ENCODE results near the gene SMARCA4.

Gene SMARCA4

GRCh38 chr19:11025006-11025405, 64.2 kb downstream of the SMARCA4 start:
- Mint-ChIP-seq H3K27me3 (no peaks in the 10 kb centered on the region), H3K4me3 (no peak overlapping the region), H3K9me3 (no peaks in the 10 kb centered on the region), H3K4me1 (peaks cover 4% of the 10 kb centered on the region), H3K27ac (peak overlapping the region in 1 of 2 donors; percentile 1)
- DNase-seq: no peak
- no peak for ATAC-seq

GRCh38 chr19:11025445-11025844, 64.6 kb downstream of the SMARCA4 start:
- H3K4me1 Mint-ChIP-seq: peaks cover 4% of the 10 kb centered on the region
- H3K9me3 Mint-ChIP-seq: no peaks in the 10 kb centered on the region
- no peak for ATAC-seq
- DNase-seq: no peak
- peak overlapping the region in 1 of 2 donors; percentile 1 for H3K27ac Mint-ChIP-seq
- H3K4me3 Mint-ChIP-seq: no peak overlapping the region
- H3K27me3 Mint-ChIP-seq: no peaks in the 10 kb centered on the region

GRCh38 chr19:11025997-11026396, 65.2 kb downstream of the SMARCA4 start:
- H3K27ac Mint-ChIP-seq: peak overlapping the region in 1 of 2 donors; percentile 84
- H3K4me3 Mint-ChIP-seq: no peak overlapping the region
- H3K27me3 Mint-ChIP-seq: no peaks in the 10 kb centered on the region
- no peak for DNase-seq
- H3K9me3 Mint-ChIP-seq: no peaks in the 10 kb centered on the region
- peaks cover 4% of the 10 kb centered on the region for H3K4me1 Mint-ChIP-seq
- ATAC-seq: no peak

GRCh38 chr19:11027381-11027780, 66.6 kb downstream of the SMARCA4 start:
- Mint-ChIP-seq H3K4me3 (no peak overlapping the region), H3K27ac (peak overlapping the region in 1 of 2 donors; percentile 71), H3K27me3 (no peaks in the 10 kb centered on the region), H3K9me3 (no peaks in the 10 kb centered on the region), H3K4me1 (peaks cover 4% of the 10 kb centered on the region)
- ATAC-seq: no peak
- DNase-seq: no peak

GRCh38 chr19:11028146-11028545, 67.3 kb downstream of the SMARCA4 start:
- DNase-seq: no peak
- Mint-ChIP-seq H3K27me3 (no peaks in the 10 kb centered on the region), H3K4me3 (no peak overlapping the region), H3K27ac (no peak overlapping the region), H3K9me3 (no peaks in the 10 kb centered on the region), H3K4me1 (peaks cover 4% of the 10 kb centered on the region)
- no peak for ATAC-seq

GRCh38 chr19:11031421-11032070, 70.7 kb downstream of the SMARCA4 start:
- no peaks in the 10 kb centered on the region for H3K27me3 Mint-ChIP-seq
- ATAC-seq: no peak
- H3K27ac Mint-ChIP-seq: no peak overlapping the region
- H3K9me3 Mint-ChIP-seq: no peaks in the 10 kb centered on the region
- peaks cover 13% of the 10 kb centered on the region for H3K4me1 Mint-ChIP-seq
- H3K4me3 Mint-ChIP-seq: no peak overlapping the region
- no peak for DNase-seq

GRCh38 chr19:11033251-11033650, 72.4 kb downstream of the SMARCA4 start:
- no peak overlapping the region for H3K4me3 Mint-ChIP-seq

GRCh38 chr19:11033763-11034162, 72.9 kb downstream of the SMARCA4 start:
- DNase-seq (no peak), ATAC-seq (no peak)
- Mint-ChIP-seq H3K27ac (no peak overlapping the region), H3K4me3 (no peak overlapping the region), H3K27me3 (no peaks in the 10 kb centered on the region), H3K4me1 (peaks cover 13% of the 10 kb centered on the region), H3K9me3 (no peaks in the 10 kb centered on the region)

More at GRCh38 chr19:11033251-11033650, 72.4 kb downstream of the SMARCA4 start:
- ATAC-seq (no peak), DNase-seq (no peak)
- no peaks in the 10 kb centered on the region for H3K27me3 Mint-ChIP-seq
- peaks cover 13% of the 10 kb centered on the region for H3K4me1 Mint-ChIP-seq
- H3K9me3 Mint-ChIP-seq: no peaks in the 10 kb centered on the region
- H3K27ac Mint-ChIP-seq: no peak overlapping the region

- no peak for ATAC-seq
- no peak for DNase-seq
- Mint-ChIP-seq H3K27me3 (no peaks in the 10 kb centered on the region), H3K27ac (peak overlapping the region in 1 of 2 donors; percentile 27), H3K9me3 (no peaks in the 10 kb centered on the region), H3K4me3 (no peak overlapping the region), H3K4me1 (peaks cover 13% of the 10 kb centered on the region)
Observed at GRCh38 chr19:11034449-11035213, 73.8 kb downstream of the SMARCA4 start.

- no peak overlapping the region for H3K4me3 Mint-ChIP-seq
- DNase-seq: peak; percentile 68 to 79
- H3K4me1 Mint-ChIP-seq: peaks cover 13% of the 10 kb centered on the region
- peak overlapping the region in 1 of 2 donors; percentile 71 for H3K27ac Mint-ChIP-seq
- H3K9me3 Mint-ChIP-seq: no peaks in the 10 kb centered on the region
- H3K27me3 Mint-ChIP-seq: no peaks in the 10 kb centered on the region
- ATAC-seq: peak; percentile 96
Observed at GRCh38 chr19:11035441-11036377, 74.9 kb downstream of the SMARCA4 start.

- DNase-seq (no peak), ATAC-seq (no peak)
- Mint-ChIP-seq H3K4me1 (peaks cover 13% of the 10 kb centered on the region), H3K27ac (peak overlapping the region in 1 of 2 donors; percentile 56), H3K9me3 (no peaks in the 10 kb centered on the region), H3K4me3 (no peak overlapping the region), H3K27me3 (no peaks in the 10 kb centered on the region)
Observed at GRCh38 chr19:11038511-11038910, 77.7 kb downstream of the SMARCA4 start.

GRCh38 chr19:11041194-11041593, 80.4 kb downstream of the SMARCA4 start:
- Mint-ChIP-seq H3K27me3 (no peaks in the 10 kb centered on the region), H3K9me3 (no peaks in the 10 kb centered on the region), H3K4me3 (no peak overlapping the region), H3K27ac (peak overlapping the region in 1 of 2 donors; percentile 86), H3K4me1 (no peaks in the 10 kb centered on the region)
- DNase-seq (no peak), ATAC-seq (no peak)

- Mint-ChIP-seq H3K4me1 (no peaks in the 10 kb centered on the region), H3K27me3 (no peaks in the 10 kb centered on the region), H3K4me3 (no peak overlapping the region), H3K27ac (peak overlapping the region; percentile 6 to 34), H3K9me3 (no peaks in the 10 kb centered on the region)
- DNase-seq (no peak), ATAC-seq (no peak)
Observed at GRCh38 chr19:11041966-11042627, 81.3 kb downstream of the SMARCA4 start.

- peak overlapping the region; percentile 6 to 92 for H3K27ac Mint-ChIP-seq
- H3K4me1 Mint-ChIP-seq: peaks cover 19% of the 10 kb centered on the region
- DNase-seq (no peak), ATAC-seq (no peak)
- no peaks in the 10 kb centered on the region for H3K9me3 Mint-ChIP-seq
- H3K27me3 Mint-ChIP-seq: no peaks in the 10 kb centered on the region
- H3K4me3 Mint-ChIP-seq: no peak overlapping the region
Observed at GRCh38 chr19:11044431-11044830, 83.6 kb downstream of the SMARCA4 start.

GRCh38 chr19:11045536-11045935, 84.7 kb downstream of the SMARCA4 start:
- H3K9me3 Mint-ChIP-seq: no peaks in the 10 kb centered on the region
- H3K4me1 Mint-ChIP-seq: peaks cover 29% of the 10 kb centered on the region
- no peak overlapping the region for H3K4me3 Mint-ChIP-seq
- H3K27me3 Mint-ChIP-seq: no peaks in the 10 kb centered on the region
- DNase-seq: no peak
- no peak for ATAC-seq
- H3K27ac Mint-ChIP-seq: peak overlapping the region in 1 of 2 donors; percentile 63
